Lung (tissue), 12 donors: ENCODE measurements around the gene FOXN1. TPM values are rescaled to one million over a fixed set of nuclear protein-coding genes. Genes with fewer than 3 reads are reported as not detected.

ENCODE experiments used
- ATAC-seq: fragments of 200-7000 bp; cut with Tn5 transposase; one replicate; pipeline ENCODE4 v1.9.1; 2020; ENCODE audit warnings: moderate number of reproducible peaks; ENCODE audit not compliant: insufficient read depth, low FRiP score
- DNase-seq, 3 donors: peaks; one replicate each; pipeline ENCODE4 v3.0.0-alpha.2; 2013 to 2017
- H3K27ac ChIP-seq, 2 donors: one replicate each; pipeline ENCODE4 v1.5.1; 2013; ENCODE audit warnings: mild to moderate bottlenecking in 2 of 2, moderate library complexity in 2 of 2, control low read depth in 1 of 2, inconsistent platforms in 1 of 2, low read depth in 1 of 2, low read length in 1 of 2
- H3K27me3 ChIP-seq, 3 donors: one replicate each; pipeline ENCODE4 v1.5.1; 2013; ENCODE audit warnings: low read length in 2 of 3; ENCODE audit not compliant: control insufficient read depth in 3 of 3, insufficient read depth in 3 of 3
- H3K36me3 ChIP-seq, 4 donors: one replicate each; pipeline ENCODE4 v1.5.1; 2013; ENCODE audit warnings: low read length in 4 of 4, mild to moderate bottlenecking in 1 of 4, moderate library complexity in 1 of 4; ENCODE audit not compliant: control insufficient read depth in 4 of 4, insufficient read depth in 4 of 4
- H3K4me1 ChIP-seq, 5 donors: one replicate each; pipeline ENCODE4 v1.5.1; 2013; ENCODE audit warnings: low read length in 5 of 5, mild to moderate bottlenecking in 2 of 5, moderate library complexity in 1 of 5; ENCODE audit not compliant: control insufficient read depth in 5 of 5, insufficient read depth in 5 of 5
- H3K4me3 ChIP-seq: one replicate; pipeline ENCODE4 v1.5.1; 2013; ENCODE audit warnings: mild to moderate bottlenecking, control low read depth, moderate library complexity
- H3K9ac ChIP-seq, 2 donors: one replicate each; pipeline ENCODE4 v1.5.1; 2013; ENCODE audit warnings: low read length in 2 of 2, control low read depth in 1 of 2; ENCODE audit not compliant: insufficient read depth in 1 of 2
- H3K9me3 ChIP-seq, 4 donors: one replicate each; pipeline ENCODE4 v1.5.1; 2013; ENCODE audit warnings: low read length in 3 of 4, mild to moderate bottlenecking in 1 of 4, moderate library complexity in 1 of 4; ENCODE audit not compliant: control insufficient read depth in 4 of 4, insufficient read depth in 3 of 4
- WGBS, 2 donors: extraction: QIAGEN DNeasy Blood & Tissue Kit; methylation state at CpG; one replicate each; pipeline ENCODE4 v1.1.7; 2013; 5-methylcytosine and 5-hydroxymethylcytosine counted together
- polyA plus RNA-seq, 2 donors: library from polyadenylated mRNA; stranded (reverse); fragments of 200-250 nt; gene quantifications; one replicate each; pipeline ENCODE4 v1.2.1, GENCODE V29; 2013
- total RNA-seq, 2 donors: library from RNA; depleted of rRNA in 1 of 2; stranded (reverse); fragments of >200 nt in 1 of 2; gene quantifications; one replicate each; pipeline ENCODE4 v1.2.1, GENCODE V29; 2014 to 2021
- TF ChIP-seq, protein P1 (sequence below): IDR thresholded peaks from 2 replicates; pipeline ENCODE4 v1.5.1; 2012; ENCODE audit warnings: mild to moderate bottlenecking; ENCODE audit errors: control extremely low read depth, extremely low read depth
- donor health status: control.
- donor health status: control.
- donor health status: Bipolar disorder and iron deficiency.
- donor health status: healthy.
- donor health status: DM: yes; HTN: yes; CAD: no.

FOXN1 gene
- total and polyA plus RNA-seq, 4 donors: 0.13 to 0.25 (median 0.18) TPM; not detected in 1

DNA sequence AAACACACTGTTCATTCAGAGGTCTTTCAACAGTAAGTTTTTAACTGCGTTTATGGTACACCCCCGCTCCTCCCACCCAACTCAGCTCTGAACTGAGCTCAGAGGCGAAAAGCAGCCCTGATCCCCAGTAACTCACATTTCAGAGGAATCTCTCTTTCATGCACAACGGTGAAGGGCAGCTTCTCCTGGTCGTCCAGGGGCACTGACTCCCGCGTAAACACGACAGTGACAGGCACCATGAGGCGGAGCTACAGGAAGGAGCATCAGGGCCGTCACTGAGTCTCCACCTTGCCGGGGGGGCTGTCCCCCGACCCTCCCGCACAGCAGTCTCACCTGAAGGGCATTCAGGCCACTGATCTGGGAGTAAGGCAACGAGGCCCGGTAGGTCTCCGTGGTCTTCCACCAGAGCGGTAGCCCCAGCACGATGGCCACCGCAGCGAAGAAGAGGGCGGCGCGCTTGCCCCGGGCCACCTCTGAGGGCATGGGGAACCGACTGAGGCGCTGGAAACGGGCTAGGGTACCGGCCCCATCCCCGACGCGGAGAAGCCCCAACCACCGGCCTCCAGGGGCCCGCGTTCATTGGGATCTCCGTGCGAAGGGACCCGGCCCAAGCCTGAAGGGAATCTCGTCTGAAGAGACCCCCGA, 64.7 kb downstream of the FOXN1 start:
- H3K27me3 ChIP-seq: no peaks in the 10 kb centered on the region
- peak overlapping the region; percentile 76 to 88 for H3K9ac ChIP-seq
- TF ChIP-seq, protein P1, sequence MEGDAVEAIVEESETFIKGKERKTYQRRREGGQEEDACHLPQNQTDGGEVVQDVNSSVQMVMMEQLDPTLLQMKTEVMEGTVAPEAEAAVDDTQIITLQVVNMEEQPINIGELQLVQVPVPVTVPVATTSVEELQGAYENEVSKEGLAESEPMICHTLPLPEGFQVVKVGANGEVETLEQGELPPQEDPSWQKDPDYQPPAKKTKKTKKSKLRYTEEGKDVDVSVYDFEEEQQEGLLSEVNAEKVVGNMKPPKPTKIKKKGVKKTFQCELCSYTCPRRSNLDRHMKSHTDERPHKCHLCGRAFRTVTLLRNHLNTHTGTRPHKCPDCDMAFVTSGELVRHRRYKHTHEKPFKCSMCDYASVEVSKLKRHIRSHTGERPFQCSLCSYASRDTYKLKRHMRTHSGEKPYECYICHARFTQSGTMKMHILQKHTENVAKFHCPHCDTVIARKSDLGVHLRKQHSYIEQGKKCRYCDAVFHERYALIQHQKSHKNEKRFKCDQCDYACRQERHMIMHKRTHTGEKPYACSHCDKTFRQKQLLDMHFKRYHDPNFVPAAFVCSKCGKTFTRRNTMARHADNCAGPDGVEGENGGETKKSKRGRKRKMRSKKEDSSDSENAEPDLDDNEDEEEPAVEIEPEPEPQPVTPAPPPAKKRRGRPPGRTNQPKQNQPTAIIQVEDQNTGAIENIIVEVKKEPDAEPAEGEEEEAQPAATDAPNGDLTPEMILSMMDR: no peak
- peaks cover 0 to 26% (median 0%) of the 10 kb centered on the region in 5 donors for H3K4me1 ChIP-seq
- H3K9me3 ChIP-seq: no peaks in the 10 kb centered on the region
- peak overlapping the region; percentile 90 for H3K4me3 ChIP-seq
- 1 to 3% methylated on average over 29 to 39 of the region's 39 CpGs for WGBS, 2 donors
- H3K27ac ChIP-seq: peak overlapping the region; percentile 75 to 86
- peaks cover 0 to 5% (median 2%) of the 10 kb centered on the region in 4 donors for H3K36me3 ChIP-seq
- DNase-seq (peak in 2 of 3 donors; percentile 19 to 28), ATAC-seq (peak; percentile 9)

GRCh38 chr17:28571361-28572122, 65.4 kb downstream of the FOXN1 start, which contains the start of gene PIGS:
Gene PIGS (minus strand): TSS chr17:28571524. CDS start chr17:28571496, 28 bp downstream.
- H3K4me3 ChIP-seq: peak within 1 kb of the TSS; percentile 90
- TF ChIP-seq, protein P1: no peak
- no peaks in the 10 kb centered on the region for H3K27me3 ChIP-seq
- H3K9ac ChIP-seq: peak within 1 kb of the TSS; percentile 88 to 89
- DNase-seq (peak; percentile 95 to 96 (median 95)), ATAC-seq (peak; percentile 100)
- H3K4me1 ChIP-seq: peaks cover 0 to 29% (median 0%) of the 10 kb centered on the region in 5 donors
- H3K36me3 ChIP-seq: peaks cover 0 to 5% (median 1%) of the 10 kb centered on the region in 4 donors
- no peaks in the 10 kb centered on the region for H3K9me3 ChIP-seq
- WGBS, 2 donors: 0 to 1% methylated on average over 47 to 49 of the region's 49 CpGs
- H3K27ac ChIP-seq: peak within 1 kb of the TSS; percentile 86

DNA sequence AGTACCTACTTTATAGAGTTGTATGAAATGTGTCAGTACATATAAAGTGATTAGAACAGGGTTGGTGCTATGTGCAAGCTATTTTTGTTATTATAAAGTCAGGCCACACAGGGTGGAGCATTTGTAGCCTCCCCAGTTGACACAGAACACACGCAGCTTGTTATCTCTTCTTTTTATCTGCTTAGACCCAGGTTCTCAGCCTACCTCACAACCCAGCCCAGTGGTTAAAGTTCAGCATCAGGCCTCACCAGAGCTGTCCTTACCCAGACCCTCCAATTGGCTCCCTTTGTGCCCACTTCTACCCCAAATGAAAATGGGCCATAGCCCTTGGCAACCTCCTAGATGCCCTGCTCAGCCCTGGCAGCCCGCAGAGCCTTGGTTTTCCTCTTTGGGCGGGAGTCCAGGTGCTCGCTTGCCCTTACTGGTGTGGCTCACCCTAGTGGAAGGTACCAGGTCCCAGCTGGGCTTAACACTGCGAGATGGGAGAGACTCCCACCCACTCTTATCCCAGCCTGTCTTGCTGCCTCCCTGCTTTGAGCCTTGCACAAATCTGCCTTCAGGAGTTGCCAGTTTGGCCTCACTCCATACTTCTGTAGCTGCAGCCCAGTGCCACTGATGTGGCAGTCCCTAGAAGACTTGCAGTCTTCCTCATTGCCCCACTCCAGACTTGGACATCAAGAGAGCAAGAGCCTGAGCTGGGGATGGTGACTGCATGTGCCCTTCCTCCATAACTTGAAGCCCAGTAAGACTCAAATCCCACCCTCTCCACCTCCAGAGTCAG, 66.3 kb downstream of the FOXN1 start:
- TF ChIP-seq, protein P1: no peak
- Histone ChIP-seq H3K9me3 (no peaks in the 10 kb centered on the region), H3K27me3 (no peaks in the 10 kb centered on the region), H3K27ac (no peak overlapping the region), H3K4me1 (peaks cover 0 to 39% (median 0%) of the 10 kb centered on the region in 5 donors), H3K4me3 (no peak overlapping the region), H3K36me3 (peaks cover 0 to 5% (median under 1%) of the 10 kb centered on the region in 4 donors), H3K9ac (peak overlapping the region in 1 of 2 donors; percentile 13)
- DNase-seq (no peak), ATAC-seq (no peak)
- WGBS, 2 donors: 80 to 88% methylated on average over 5 of the region's 5 CpGs
